HEK293T (cell line): Measurements from ENCODE around the gene C21orf58.

ENCODE experiments used
- CTBP1 ChIP-seq: fragments of 450-650 bp; IDR thresholded peaks from 2 replicates; pipeline ENCODE4 v1.6.1; 2016; ENCODE audit warnings: borderline replicate concordance
- FOXM1 ChIP-seq: fragments of 450-650 bp; IDR thresholded peaks from 2 replicates; pipeline ENCODE4 v1.6.1; 2017; ENCODE audit warnings: mild to moderate bottlenecking, borderline replicate concordance
- HDGF ChIP-seq: fragments of 450-650 bp; IDR thresholded peaks from 2 replicates; pipeline ENCODE4 v1.6.1; 2017; ENCODE audit warnings: antibody characterized with exemption, borderline replicate concordance
- PKNOX1 ChIP-seq: fragments of 450-650 bp; IDR thresholded peaks from 2 replicates; pipeline ENCODE4 v1.6.1; 2016
- SP1 ChIP-seq: fragments of 450-650 bp; IDR thresholded peaks from 2 replicates; pipeline ENCODE4 v1.6.1; 2017
- TARDBP ChIP-seq: fragments of 450-650 bp; IDR thresholded peaks from 2 replicates; pipeline ENCODE4 v1.6.1; 2016
- ZNF384 ChIP-seq: fragments of 450-650 bp; IDR thresholded peaks from 2 replicates; pipeline ENCODE4 v1.6.1; 2016

DNA sequence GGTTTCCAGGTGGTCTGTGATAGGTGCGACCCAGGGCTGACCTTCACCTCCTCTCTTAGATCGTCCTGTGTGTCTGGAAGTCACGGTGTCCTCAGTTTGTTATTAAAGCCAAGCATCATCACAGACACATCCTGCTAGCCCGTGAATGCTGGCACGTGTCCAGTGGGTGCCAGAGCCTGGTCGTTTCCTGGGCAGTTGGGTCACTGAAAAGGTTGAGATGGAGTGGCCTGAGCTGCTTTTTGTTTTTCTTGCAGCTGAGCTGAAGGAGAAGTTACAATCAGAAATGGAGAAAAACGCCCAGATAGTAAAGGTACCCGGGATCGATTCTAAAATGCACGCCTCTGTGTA is 23.5 kb upstream of the C21orf58 start:
- TF ChIP-seq FOXM1, result no peak
- no peak for TF ChIP-seq TARDBP
- TF ChIP-seq PKNOX1, result no peak
- TF ChIP-seq CTBP1, result no peak
- no peak for TF ChIP-seq ZNF384
- TF ChIP-seq HDGF, result no peak
- no peak for TF ChIP-seq SP1
